ENCODE measurements around the gene EYS.

The EYS gene

DNA sequence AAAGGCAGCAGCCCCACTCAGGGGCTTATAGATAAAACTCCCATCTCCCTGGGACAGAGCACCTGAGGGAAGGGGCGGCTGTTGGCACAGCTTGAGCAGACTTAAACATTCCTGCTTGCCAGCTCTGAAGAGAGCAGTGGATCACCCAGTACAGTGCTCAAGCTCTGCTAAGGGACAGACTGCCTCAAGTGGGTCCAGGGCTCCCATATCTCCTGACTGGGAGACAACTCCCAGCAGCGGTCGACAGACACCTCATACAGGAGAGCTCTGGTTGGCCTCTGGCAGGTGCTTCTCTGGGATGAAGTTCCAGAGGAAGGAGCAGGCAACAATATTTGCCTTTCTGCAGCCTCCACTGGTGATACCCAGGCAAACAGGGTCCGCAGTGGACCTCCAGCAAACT lies 810.1 kb downstream of the EYS start:
- no peaks in the 10 kb centered on the region for H3K79me2 ChIP-seq (ENCODE audit: low read length)

DNA sequence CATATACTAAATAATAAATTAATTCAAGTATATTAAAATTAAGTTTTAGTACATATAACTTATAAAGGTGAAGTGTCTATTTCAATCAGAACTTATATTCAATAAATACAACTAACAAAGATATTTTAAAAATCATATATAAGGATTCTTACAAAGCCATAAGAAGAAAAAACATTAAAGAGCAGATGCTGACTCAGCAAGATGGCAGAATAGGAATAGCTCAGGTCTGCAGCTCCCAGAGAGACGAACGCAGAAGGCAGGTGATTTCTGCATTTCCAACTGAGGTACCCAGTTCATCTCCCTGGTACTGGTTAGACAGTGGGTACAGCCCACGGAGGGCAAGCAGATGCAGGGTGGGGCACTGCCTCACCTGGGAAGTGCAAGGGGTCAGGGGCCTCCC lies 811.1 kb downstream of the EYS start:
- no peaks in the 10 kb centered on the region for H3K27me3 ChIP-seq (replicated peaks; ENCODE audit: insufficient read depth, low read length)
- no peaks in the 10 kb centered on the region for H3K79me2 ChIP-seq (ENCODE audit: low read length)
- H3K27ac ChIP-seq (ENCODE audit: low read length): no peak overlapping the region
- DNase-seq: no peak
- no peak overlapping the region for H3K4me2 ChIP-seq (ENCODE audit: low read depth, low read length)
- no peaks in the 10 kb centered on the region for H3K36me3 ChIP-seq (replicated peaks; ENCODE audit: insufficient read depth, low read length)
- H3K4me1 ChIP-seq (ENCODE audit: low read length): no peaks in the 10 kb centered on the region
- no peak overlapping the region for H2AFZ ChIP-seq (ENCODE audit: low read length)
- H3K9me3 ChIP-seq (replicated peaks; ENCODE audit: insufficient read depth, low read length): no peaks in the 10 kb centered on the region; the same call in 1 of the 2 replicates
- no peaks in the 10 kb centered on the region for H4K20me1 ChIP-seq (ENCODE audit: insufficient read depth, low read length)
- no peak overlapping the region for H3K4me3 ChIP-seq (ENCODE audit: low read length)
- no peak overlapping the region for H3K9ac ChIP-seq (ENCODE audit: low read length)
- no peaks in the 10 kb centered on the region for H3K9me2 ChIP-seq (replicated peaks; ENCODE audit: insufficient read depth, low read length)
- H3F3A ChIP-seq (ENCODE audit: insufficient read depth, low read length): no peaks in the 10 kb centered on the region
- TF ChIP-seq, protein P1, sequence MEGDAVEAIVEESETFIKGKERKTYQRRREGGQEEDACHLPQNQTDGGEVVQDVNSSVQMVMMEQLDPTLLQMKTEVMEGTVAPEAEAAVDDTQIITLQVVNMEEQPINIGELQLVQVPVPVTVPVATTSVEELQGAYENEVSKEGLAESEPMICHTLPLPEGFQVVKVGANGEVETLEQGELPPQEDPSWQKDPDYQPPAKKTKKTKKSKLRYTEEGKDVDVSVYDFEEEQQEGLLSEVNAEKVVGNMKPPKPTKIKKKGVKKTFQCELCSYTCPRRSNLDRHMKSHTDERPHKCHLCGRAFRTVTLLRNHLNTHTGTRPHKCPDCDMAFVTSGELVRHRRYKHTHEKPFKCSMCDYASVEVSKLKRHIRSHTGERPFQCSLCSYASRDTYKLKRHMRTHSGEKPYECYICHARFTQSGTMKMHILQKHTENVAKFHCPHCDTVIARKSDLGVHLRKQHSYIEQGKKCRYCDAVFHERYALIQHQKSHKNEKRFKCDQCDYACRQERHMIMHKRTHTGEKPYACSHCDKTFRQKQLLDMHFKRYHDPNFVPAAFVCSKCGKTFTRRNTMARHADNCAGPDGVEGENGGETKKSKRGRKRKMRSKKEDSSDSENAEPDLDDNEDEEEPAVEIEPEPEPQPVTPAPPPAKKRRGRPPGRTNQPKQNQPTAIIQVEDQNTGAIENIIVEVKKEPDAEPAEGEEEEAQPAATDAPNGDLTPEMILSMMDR (IDR thresholded peaks at IDR 0.05; ENCODE audit: low read length): no peak
- TF ChIP-seq EZH2 (optimal IDR thresholded peaks at IDR 0.05; ENCODE audit: low read depth, low read length) (no peak), EZH2phosphoT487 (IDR thresholded peaks at IDR 0.05; ENCODE audit: low read length) (no peak)

More for the DNA sequence above, 810.1 kb downstream of the EYS start:
- Histone ChIP-seq H3K9me3 (replicated peaks; ENCODE audit: insufficient read depth, low read length) (no peaks in the 10 kb centered on the region; the same call in 1 of the 2 replicates), H4K20me1 (ENCODE audit: insufficient read depth, low read length) (no peaks in the 10 kb centered on the region), H3K4me3 (ENCODE audit: low read length) (no peak overlapping the region), H3K27me3 (replicated peaks; ENCODE audit: insufficient read depth, low read length) (no peaks in the 10 kb centered on the region), H2AFZ (ENCODE audit: low read length) (no peak overlapping the region), H3K4me1 (ENCODE audit: low read length) (no peaks in the 10 kb centered on the region), H3K9ac (ENCODE audit: low read length) (no peak overlapping the region), H3K36me3 (replicated peaks; ENCODE audit: insufficient read depth, low read length) (no peaks in the 10 kb centered on the region), H3K9me2 (replicated peaks; ENCODE audit: insufficient read depth, low read length) (no peaks in the 10 kb centered on the region), H3F3A (ENCODE audit: insufficient read depth, low read length) (no peaks in the 10 kb centered on the region), H3K27ac (ENCODE audit: low read length) (no peak overlapping the region), H3K4me2 (ENCODE audit: low read depth, low read length) (no peak overlapping the region)
- TF ChIP-seq EZH2 (optimal IDR thresholded peaks at IDR 0.05; ENCODE audit: low read depth, low read length): no peak
- no peak for DNase-seq

DNA sequence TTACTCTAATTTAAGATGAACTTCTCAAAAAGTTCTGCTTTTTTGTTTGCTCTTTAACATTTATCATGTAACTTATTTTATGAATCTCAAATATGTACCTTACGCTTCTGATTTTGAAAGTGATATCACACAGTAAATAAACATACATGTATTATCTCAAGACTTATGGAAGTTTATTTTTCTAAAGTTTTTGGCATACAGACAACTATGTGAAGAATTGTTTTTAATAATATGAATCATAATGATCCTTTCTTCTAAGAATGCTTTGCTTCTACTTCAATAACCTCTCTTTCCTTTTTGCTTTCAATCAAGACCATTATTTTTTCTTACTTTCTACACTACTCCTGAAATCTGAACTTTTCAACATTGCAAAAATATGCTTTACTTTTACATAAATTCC lies 816.4 kb downstream of the EYS start:
- Histone ChIP-seq H3K27ac (ENCODE audit: low read length) (no peak overlapping the region), H3K4me1 (ENCODE audit: low read length) (no peaks in the 10 kb centered on the region), H2AFZ (ENCODE audit: low read length) (no peak overlapping the region), H4K20me1 (ENCODE audit: insufficient read depth, low read length) (no peaks in the 10 kb centered on the region), H3K4me2 (ENCODE audit: low read depth, low read length) (no peak overlapping the region), H3K36me3 (replicated peaks; ENCODE audit: insufficient read depth, low read length) (no peaks in the 10 kb centered on the region), H3K9me3 (replicated peaks; ENCODE audit: insufficient read depth, low read length) (no peaks in the 10 kb centered on the region; the same call in 1 of the 2 replicates), H3K9me2 (replicated peaks; ENCODE audit: insufficient read depth, low read length) (no peaks in the 10 kb centered on the region), H3K9ac (ENCODE audit: low read length) (no peak overlapping the region), H3K4me3 (ENCODE audit: low read length) (no peak overlapping the region), H3F3A (ENCODE audit: insufficient read depth, low read length) (no peaks in the 10 kb centered on the region), H3K79me2 (ENCODE audit: low read length) (no peaks in the 10 kb centered on the region), H3K27me3 (replicated peaks; ENCODE audit: insufficient read depth, low read length) (no peaks in the 10 kb centered on the region)
- no peak for TF ChIP-seq EZH2 (optimal IDR thresholded peaks at IDR 0.05; ENCODE audit: low read depth, low read length)
- TF ChIP-seq, protein P1 (IDR thresholded peaks at IDR 0.05; ENCODE audit: low read length): no peak
- no peak for TF ChIP-seq EZH2phosphoT487 (IDR thresholded peaks at IDR 0.05; ENCODE audit: low read length)
- no peak for DNase-seq

DNA sequence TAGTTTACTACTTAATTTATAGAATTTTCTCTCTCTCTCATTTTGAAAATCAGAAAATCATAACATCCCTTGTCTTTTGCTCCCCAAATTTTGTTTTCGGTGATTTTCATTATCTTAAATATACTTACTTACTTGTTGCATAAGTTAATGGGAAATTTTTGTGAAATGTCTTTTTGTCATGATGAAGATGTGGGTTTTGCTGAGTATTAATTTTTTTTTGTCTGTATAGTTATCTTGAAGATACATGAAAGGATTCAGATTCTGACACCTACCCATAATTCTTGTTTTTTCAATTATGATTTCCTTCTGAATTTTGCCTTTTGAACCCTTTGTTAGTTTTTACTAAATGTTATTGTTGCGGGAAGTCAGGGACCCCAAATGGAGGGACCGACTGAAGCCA lies 817.9 kb downstream of the EYS start:
- no peaks in the 10 kb centered on the region for H3K27me3 ChIP-seq (replicated peaks; ENCODE audit: insufficient read depth, low read length)
- no peaks in the 10 kb centered on the region for H3F3A ChIP-seq (ENCODE audit: insufficient read depth, low read length)
- H3K36me3 ChIP-seq (replicated peaks; ENCODE audit: insufficient read depth, low read length): no peaks in the 10 kb centered on the region
- DNase-seq: no peak
- H3K9ac ChIP-seq (ENCODE audit: low read length): no peak overlapping the region
- no peaks in the 10 kb centered on the region for H3K9me2 ChIP-seq (replicated peaks; ENCODE audit: insufficient read depth, low read length)
- H3K4me3 ChIP-seq (ENCODE audit: low read length): no peak overlapping the region
- no peak overlapping the region for H3K27ac ChIP-seq (ENCODE audit: low read length)
- no peaks in the 10 kb centered on the region for H3K79me2 ChIP-seq (ENCODE audit: low read length)
- TF ChIP-seq EZH2 (optimal IDR thresholded peaks at IDR 0.05; ENCODE audit: low read depth, low read length) (no peak), EZH2phosphoT487 (IDR thresholded peaks at IDR 0.05; ENCODE audit: low read length) (no peak)
- TF ChIP-seq, protein P1 (IDR thresholded peaks at IDR 0.05; ENCODE audit: low read length): no peak
- no peak overlapping the region for H2AFZ ChIP-seq (ENCODE audit: low read length)
- no peak overlapping the region for H3K4me2 ChIP-seq (ENCODE audit: low read depth, low read length)
- H4K20me1 ChIP-seq (ENCODE audit: insufficient read depth, low read length): no peaks in the 10 kb centered on the region
- no peaks in the 10 kb centered on the region for H3K4me1 ChIP-seq (ENCODE audit: low read length)
- H3K9me3 ChIP-seq (replicated peaks; ENCODE audit: insufficient read depth, low read length): no peaks in the 10 kb centered on the region; the same call in 1 of the 2 replicates

All from MM.1S (cell line).